Cardiac muscle cell (in vitro differentiated cells and primary cell): ENCODE results near the gene SIAH3. TPM values are rescaled to one million over a fixed set of nuclear protein-coding genes. Genes with fewer than 3 reads are reported as not detected.

Source experiments
- DNase-seq, 2 donors: peaks; one replicate each; pipeline versions ENCODE4 v3.0.0 to v3.0.0-alpha.2; 2010 to 2017; ENCODE audit warnings: low read depth in 1 of 2, low spot score in 1 of 2
- H3K27ac ChIP-seq: fragments of 200-600 bp; sonication (generic); 2 replicates; pipeline ENCODE4 v1.5.1; 2016
- H3K27me3 ChIP-seq: fragments of 200-600 bp; sonication (generic); 2 replicates; pipeline ENCODE4 v1.6.0; 2016; ENCODE audit warnings: control low read depth
- H3K36me3 ChIP-seq: fragments of 200-600 bp; sonication (generic); 2 replicates; pipeline ENCODE4 v1.5.1; 2016; ENCODE audit warnings: control low read depth
- H3K4me1 ChIP-seq: fragments of 200-600 bp; sonication (generic); 2 replicates; pipeline ENCODE4 v1.8.1; 2017; ENCODE audit warnings: low read depth, mild to moderate bottlenecking, mixed run types
- H3K4me3 ChIP-seq: fragments of 200-600 bp; sonication (generic); 2 replicates; pipeline ENCODE4 v1.5.1; 2016; ENCODE audit warnings: mild to moderate bottlenecking
- H3K9me3 ChIP-seq: fragments of 200-600 bp; sonication (generic); 2 replicates; pipeline ENCODE4 v1.5.1; 2017; ENCODE audit warnings: low read depth, mild to moderate bottlenecking, control low read depth
- polyA plus RNA-seq: library from polyadenylated mRNA; unstranded; fragments of >200 nt; fragmentation: Nextera tagmentation; extraction: Ambion mirVana; gene quantifications from 2 replicates; pipeline ENCODE4 v1.2.1, GENCODE V29; 2016
- total RNA-seq: library from RNA; depleted of rRNA; stranded (reverse); fragments of >200 nt; gene quantifications from 2 replicates; pipeline ENCODE4 v1.2.3, GENCODE V29; 2016
- TF ChIP-seq, protein P1 (sequence below): IDR thresholded peaks from 2 replicates; pipeline ENCODE4 v1.5.1; 2012; ENCODE audit warnings: low read depth, mild to moderate bottlenecking, low read length

Gene SIAH3
- total and polyA plus RNA-seq, 2 experiments from 2014 or later = 1.3 to 3.9 TPM

- no peaks in the 10 kb centered on the region for H3K9me3 ChIP-seq
- DNase-seq = peak; percentile 56 to 66
- H3K27ac ChIP-seq = no peak overlapping the region
- no peaks in the 10 kb centered on the region for H3K27me3 ChIP-seq
- no peaks in the 10 kb centered on the region for H3K36me3 ChIP-seq
- peaks cover 12% of the 10 kb centered on the region for H3K4me1 ChIP-seq
- TF ChIP-seq, protein P1, sequence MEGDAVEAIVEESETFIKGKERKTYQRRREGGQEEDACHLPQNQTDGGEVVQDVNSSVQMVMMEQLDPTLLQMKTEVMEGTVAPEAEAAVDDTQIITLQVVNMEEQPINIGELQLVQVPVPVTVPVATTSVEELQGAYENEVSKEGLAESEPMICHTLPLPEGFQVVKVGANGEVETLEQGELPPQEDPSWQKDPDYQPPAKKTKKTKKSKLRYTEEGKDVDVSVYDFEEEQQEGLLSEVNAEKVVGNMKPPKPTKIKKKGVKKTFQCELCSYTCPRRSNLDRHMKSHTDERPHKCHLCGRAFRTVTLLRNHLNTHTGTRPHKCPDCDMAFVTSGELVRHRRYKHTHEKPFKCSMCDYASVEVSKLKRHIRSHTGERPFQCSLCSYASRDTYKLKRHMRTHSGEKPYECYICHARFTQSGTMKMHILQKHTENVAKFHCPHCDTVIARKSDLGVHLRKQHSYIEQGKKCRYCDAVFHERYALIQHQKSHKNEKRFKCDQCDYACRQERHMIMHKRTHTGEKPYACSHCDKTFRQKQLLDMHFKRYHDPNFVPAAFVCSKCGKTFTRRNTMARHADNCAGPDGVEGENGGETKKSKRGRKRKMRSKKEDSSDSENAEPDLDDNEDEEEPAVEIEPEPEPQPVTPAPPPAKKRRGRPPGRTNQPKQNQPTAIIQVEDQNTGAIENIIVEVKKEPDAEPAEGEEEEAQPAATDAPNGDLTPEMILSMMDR = peak; percentile 48
- H3K4me3 ChIP-seq = no peak overlapping the region
These were observed 43.9 kb downstream of the SIAH3 start for GRCh38 chr13:45807520-45808099.

GRCh38 chr13:45800485-45800884, 51.1 kb downstream of the SIAH3 start:
- H3K4me1 ChIP-seq = peaks cover 4% of the 10 kb centered on the region
- no peak overlapping the region for H3K4me3 ChIP-seq
- H3K27ac ChIP-seq = no peak overlapping the region
- no peaks in the 10 kb centered on the region for H3K9me3 ChIP-seq
- H3K27me3 ChIP-seq = peaks cover 30% of the 10 kb centered on the region
- H3K36me3 ChIP-seq = no peaks in the 10 kb centered on the region
- TF ChIP-seq, protein P1 = no peak
- no peak for DNase-seq

DNA sequence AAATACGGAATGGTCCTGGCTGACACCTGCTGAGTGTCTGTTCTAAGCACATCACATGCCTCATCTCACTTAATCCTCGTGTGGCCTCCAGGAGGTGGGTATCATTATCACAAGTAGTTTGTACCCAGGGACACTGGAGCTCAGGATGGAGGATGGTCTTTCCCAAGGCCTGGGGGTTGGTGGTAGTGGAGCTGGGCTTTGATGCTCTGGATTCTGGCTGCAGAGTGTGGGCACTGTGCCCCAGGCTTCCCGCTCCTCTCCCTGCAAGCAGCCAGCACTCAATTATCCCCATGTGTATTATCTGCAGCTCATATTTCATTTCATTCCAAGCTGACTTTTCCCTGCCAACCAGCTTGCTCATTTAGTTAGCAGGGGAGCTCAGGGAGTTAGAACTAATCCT, 52.1 kb downstream of the SIAH3 start:
- TF ChIP-seq, protein P1 = no peak
- no peak overlapping the region for H3K4me3 ChIP-seq
- no peaks in the 10 kb centered on the region for H3K36me3 ChIP-seq
- H3K27me3 ChIP-seq = peaks cover 30% of the 10 kb centered on the region
- no peaks in the 10 kb centered on the region for H3K9me3 ChIP-seq
- no peak overlapping the region for H3K27ac ChIP-seq
- no peak for DNase-seq
- peaks cover 4% of the 10 kb centered on the region for H3K4me1 ChIP-seq

GRCh38 chr13:45798851-45799250, 52.7 kb downstream of the SIAH3 start:
- H3K36me3 ChIP-seq = no peaks in the 10 kb centered on the region
- peaks cover 4% of the 10 kb centered on the region for H3K4me1 ChIP-seq
- no peak for DNase-seq

DNA sequence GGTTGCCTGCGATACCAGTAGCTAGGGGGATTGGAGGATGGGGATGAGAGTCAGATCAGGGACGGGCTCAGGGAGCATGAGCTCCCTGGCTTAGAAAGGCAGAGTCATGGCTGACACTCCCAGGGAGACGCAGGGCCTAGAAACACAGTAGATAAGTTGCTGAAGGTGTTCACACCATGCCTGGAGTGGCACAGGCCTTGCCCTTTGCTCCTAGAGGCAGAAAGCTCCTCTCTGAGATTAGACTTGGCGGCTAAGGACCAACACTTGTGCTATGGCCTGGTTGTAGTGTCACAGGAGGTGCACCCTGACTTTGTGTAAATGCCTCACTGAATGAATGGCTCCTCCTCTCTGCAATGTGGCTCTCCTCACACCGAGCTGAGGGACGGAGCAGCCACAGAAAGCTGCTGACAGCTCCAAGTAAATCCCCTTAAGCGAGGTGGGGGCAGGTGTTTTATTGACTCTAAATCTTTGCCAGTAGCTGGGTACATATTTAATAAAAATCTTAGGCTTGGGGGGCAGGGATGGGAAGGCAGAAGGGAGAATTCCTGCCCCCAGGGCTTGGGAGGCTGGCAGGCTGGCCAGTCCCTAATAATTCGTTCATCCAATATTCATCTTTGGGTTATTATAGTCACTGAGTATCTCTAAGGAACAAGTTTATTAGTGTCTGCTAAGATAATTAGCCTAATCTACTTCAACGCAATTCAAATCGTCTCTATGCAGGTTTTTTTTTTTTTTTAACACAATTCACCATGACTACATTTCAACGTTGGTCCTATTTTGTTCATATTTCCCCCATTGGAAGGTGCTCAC, 54.9 kb downstream of the SIAH3 start:
- no peak overlapping the region for H3K27ac ChIP-seq
- DNase-seq = peak in 1 of 2 donors; percentile 64
- TF ChIP-seq, protein P1 = no peak
- H3K4me1 ChIP-seq = no peaks in the 10 kb centered on the region
- peaks cover 35% of the 10 kb centered on the region for H3K27me3 ChIP-seq
- H3K36me3 ChIP-seq = no peaks in the 10 kb centered on the region
- no peaks in the 10 kb centered on the region for H3K9me3 ChIP-seq
- no peak overlapping the region for H3K4me3 ChIP-seq

More at GRCh38 chr13:45798851-45799250, 52.7 kb downstream of the SIAH3 start:
- Histone ChIP-seq H3K27ac (no peak overlapping the region), H3K27me3 (peaks cover 30% of the 10 kb centered on the region), H3K9me3 (no peaks in the 10 kb centered on the region), H3K4me3 (no peak overlapping the region)
- TF ChIP-seq, protein P1 = no peak
